T-helper 1 cell treated with Interleukin-12 subunit alpha and Interleukin-12 subunit beta and Interleukin-4 antibody, amounts not matched to agents 30 μg/mL and 1 μg/mL, for 36 hours (primary cell): ENCODE data around the gene ADK.

ENCODE experiments used
- H3K27ac Mint-ChIP-seq: one replicate; pipeline ENCODE4 v1.8.0; 2021; ENCODE audit warnings: mild to moderate bottlenecking, mixed read lengths
- H3K27me3 Mint-ChIP-seq: one replicate; pipeline ENCODE4 v1.8.0; 2021; ENCODE audit warnings: low read depth, mixed read lengths
- H3K36me3 Mint-ChIP-seq: one replicate; pipeline ENCODE4 v1.8.0; 2021; ENCODE audit warnings: low read depth, mixed read lengths
- H3K4me1 Mint-ChIP-seq: one replicate; pipeline ENCODE4 v1.8.0; 2021; ENCODE audit warnings: low read depth, mixed read lengths
- H3K4me3 Mint-ChIP-seq: one replicate; pipeline ENCODE4 v1.8.0; 2021; ENCODE audit warnings: mild to moderate bottlenecking, moderate library complexity, mixed read lengths
- H3K9me3 Mint-ChIP-seq: one replicate; pipeline ENCODE4 v1.8.0; 2021; ENCODE audit warnings: mixed read lengths

ADK gene

GRCh38 chr10:74708246-74708645 is 557.2 kb downstream of the ADK start:
- Mint-ChIP-seq H3K4me1 (no peaks in the 10 kb centered on the region), H3K9me3 (no peaks in the 10 kb centered on the region), H3K27ac (no peak overlapping the region), H3K4me3 (no peak overlapping the region), H3K36me3 (peaks cover 9% of the 10 kb centered on the region), H3K27me3 (no peaks in the 10 kb centered on the region)

GRCh38 chr10:74718208-74718607 is 567.2 kb downstream of the ADK start:
- Mint-ChIP-seq H3K27ac (no peak overlapping the region), H3K4me3 (no peak overlapping the region), H3K27me3 (no peaks in the 10 kb centered on the region), H3K4me1 (peaks cover 2% of the 10 kb centered on the region), H3K36me3 (peaks cover 23% of the 10 kb centered on the region), H3K9me3 (peaks cover 30% of the 10 kb centered on the region)

- Mint-ChIP-seq H3K36me3 (peaks cover 2% of the 10 kb centered on the region), H3K27me3 (no peaks in the 10 kb centered on the region), H3K4me3 (no peak overlapping the region), H3K9me3 (peaks cover 6% of the 10 kb centered on the region), H3K4me1 (no peaks in the 10 kb centered on the region), H3K27ac (no peak overlapping the region)
These were observed 577.2 kb downstream of the ADK start for GRCh38 chr10:74728225-74728624.

GRCh38 chr10:74730246-74730645 is 579.2 kb downstream of the ADK start:
- peaks cover 3% of the 10 kb centered on the region for H3K9me3 Mint-ChIP-seq
- H3K27me3 Mint-ChIP-seq = no peaks in the 10 kb centered on the region
- no peaks in the 10 kb centered on the region for H3K36me3 Mint-ChIP-seq
- no peak overlapping the region for H3K27ac Mint-ChIP-seq
- no peak overlapping the region for H3K4me3 Mint-ChIP-seq
- H3K4me1 Mint-ChIP-seq = no peaks in the 10 kb centered on the region

- Mint-ChIP-seq H3K27me3 (no peaks in the 10 kb centered on the region), H3K4me1 (peaks cover 6% of the 10 kb centered on the region), H3K27ac (no peak overlapping the region), H3K9me3 (peaks cover 3% of the 10 kb centered on the region), H3K36me3 (no peaks in the 10 kb centered on the region), H3K4me3 (no peak overlapping the region)
These were observed 582.6 kb downstream of the ADK start for GRCh38 chr10:74733612-74734011.

- no peak overlapping the region for H3K4me3 Mint-ChIP-seq
- no peak overlapping the region for H3K27ac Mint-ChIP-seq
- peaks cover 13% of the 10 kb centered on the region for H3K4me1 Mint-ChIP-seq
- H3K9me3 Mint-ChIP-seq = peaks cover 3% of the 10 kb centered on the region
- H3K27me3 Mint-ChIP-seq = no peaks in the 10 kb centered on the region
- no peaks in the 10 kb centered on the region for H3K36me3 Mint-ChIP-seq
These were observed 585.0 kb downstream of the ADK start for GRCh38 chr10:74736029-74736428.

GRCh38 chr10:74738052-74738451 is 587.0 kb downstream of the ADK start:
- peaks cover 13% of the 10 kb centered on the region for H3K4me1 Mint-ChIP-seq
- H3K27me3 Mint-ChIP-seq = no peaks in the 10 kb centered on the region
- H3K36me3 Mint-ChIP-seq = no peaks in the 10 kb centered on the region
- no peak overlapping the region for H3K27ac Mint-ChIP-seq
- H3K9me3 Mint-ChIP-seq = peaks cover 3% of the 10 kb centered on the region
- H3K4me3 Mint-ChIP-seq = no peak overlapping the region

- H3K4me3 Mint-ChIP-seq = no peak overlapping the region
- H3K27me3 Mint-ChIP-seq = no peaks in the 10 kb centered on the region
- peaks cover 3% of the 10 kb centered on the region for H3K9me3 Mint-ChIP-seq
- H3K27ac Mint-ChIP-seq = no peak overlapping the region
- peaks cover 13% of the 10 kb centered on the region for H3K4me1 Mint-ChIP-seq
- H3K36me3 Mint-ChIP-seq = no peaks in the 10 kb centered on the region
These were observed 587.5 kb downstream of the ADK start for GRCh38 chr10:74738542-74738941.

- Mint-ChIP-seq H3K27ac (peak overlapping the region; percentile 78), H3K36me3 (no peaks in the 10 kb centered on the region), H3K9me3 (no peaks in the 10 kb centered on the region), H3K4me1 (peaks cover 13% of the 10 kb centered on the region), H3K27me3 (no peaks in the 10 kb centered on the region), H3K4me3 (peak overlapping the region; percentile 35)
These were observed 588.1 kb downstream of the ADK start for GRCh38 chr10:74738985-74739567.

- Mint-ChIP-seq H3K27me3 (no peaks in the 10 kb centered on the region), H3K9me3 (no peaks in the 10 kb centered on the region), H3K4me3 (no peak overlapping the region), H3K4me1 (peaks cover 9% of the 10 kb centered on the region), H3K27ac (no peak overlapping the region), H3K36me3 (no peaks in the 10 kb centered on the region)
These were observed 592.4 kb downstream of the ADK start for GRCh38 chr10:74743401-74743800.

GRCh38 chr10:74745449-74745848 is 594.4 kb downstream of the ADK start:
- H3K4me1 Mint-ChIP-seq = no peaks in the 10 kb centered on the region
- H3K9me3 Mint-ChIP-seq = no peaks in the 10 kb centered on the region
- no peaks in the 10 kb centered on the region for H3K27me3 Mint-ChIP-seq
- no peak overlapping the region for H3K4me3 Mint-ChIP-seq
- H3K36me3 Mint-ChIP-seq = no peaks in the 10 kb centered on the region
- H3K27ac Mint-ChIP-seq = no peak overlapping the region

- no peaks in the 10 kb centered on the region for H3K4me1 Mint-ChIP-seq
- no peaks in the 10 kb centered on the region for H3K36me3 Mint-ChIP-seq
- no peak overlapping the region for H3K27ac Mint-ChIP-seq
- H3K27me3 Mint-ChIP-seq = no peaks in the 10 kb centered on the region
- H3K9me3 Mint-ChIP-seq = no peaks in the 10 kb centered on the region
- H3K4me3 Mint-ChIP-seq = no peak overlapping the region
These were observed 595.8 kb downstream of the ADK start for GRCh38 chr10:74746813-74747212.

GRCh38 chr10:74748468-74749031 is 597.5 kb downstream of the ADK start:
- Mint-ChIP-seq H3K4me3 (no peak overlapping the region), H3K36me3 (no peaks in the 10 kb centered on the region), H3K27ac (no peak overlapping the region), H3K27me3 (no peaks in the 10 kb centered on the region), H3K9me3 (no peaks in the 10 kb centered on the region), H3K4me1 (no peaks in the 10 kb centered on the region)

- H3K27ac Mint-ChIP-seq = no peak overlapping the region
These were observed 599.8 kb downstream of the ADK start for GRCh38 chr10:74750848-74751274.

GRCh38 chr10:74752371-74753040 is 601.5 kb downstream of the ADK start:
- Mint-ChIP-seq H3K4me3 (no peak overlapping the region), H3K4me1 (peaks cover 9% of the 10 kb centered on the region), H3K9me3 (no peaks in the 10 kb centered on the region), H3K27ac (no peak overlapping the region), H3K27me3 (peaks cover 3% of the 10 kb centered on the region), H3K36me3 (no peaks in the 10 kb centered on the region)

More at GRCh38 chr10:74750848-74751274, 599.8 kb downstream of the ADK start:
- no peaks in the 10 kb centered on the region for H3K9me3 Mint-ChIP-seq
- H3K4me1 Mint-ChIP-seq = peaks cover 9% of the 10 kb centered on the region
- no peaks in the 10 kb centered on the region for H3K36me3 Mint-ChIP-seq
- H3K27me3 Mint-ChIP-seq = no peaks in the 10 kb centered on the region
- H3K4me3 Mint-ChIP-seq = no peak overlapping the region
